Measurements from ENCODE around the gene ZNF485.

DNA sequence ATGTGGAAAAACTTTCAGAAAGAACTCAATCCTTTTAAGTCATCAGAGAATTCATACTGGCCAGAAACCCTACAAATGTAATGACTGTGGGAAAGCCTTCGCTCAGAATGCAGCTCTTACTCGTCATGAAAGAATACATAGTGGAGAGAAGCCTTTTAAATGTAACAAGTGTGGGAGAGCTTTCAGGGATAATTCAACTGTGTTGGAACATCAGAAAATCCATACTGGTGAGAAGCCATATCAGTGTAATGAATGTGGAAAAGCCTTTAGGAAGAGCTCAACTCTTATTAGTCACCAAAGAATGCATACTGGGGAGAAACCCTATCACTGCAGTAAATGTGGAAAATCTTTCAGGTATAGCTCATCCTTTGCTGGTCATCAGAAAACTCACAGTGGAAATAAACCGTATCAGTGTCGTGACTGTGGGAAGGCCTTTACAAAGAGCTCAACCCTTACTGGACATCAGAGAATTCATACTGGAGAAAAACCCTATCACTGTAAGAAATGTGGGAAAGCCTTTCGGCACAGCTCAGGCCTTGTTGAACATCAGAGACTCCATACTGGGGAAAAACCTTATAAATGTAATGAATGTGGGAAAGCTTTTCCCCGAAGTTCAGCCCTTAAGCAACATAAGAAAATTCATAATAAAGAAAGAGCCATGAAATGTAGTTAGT, 10.6 kb downstream of the ZNF485 start:
- TF ChIP-seq CTCF (IDR thresholded peaks at IDR 0.05) (no peak), POLR2AphosphoS5 (IDR thresholded peaks at IDR 0.05; ENCODE audit: low read depth, low read length) (no peak), TCF7L2 (IDR thresholded peaks at IDR 0.05; ENCODE audit: low read depth, low read length) (no peak), REST (IDR thresholded peaks at IDR 0.05; ENCODE audit: insufficient read depth in 1 of 2, low read depth in 2 of 2, low read length in 1 of 2) (no peak)

Measured in Panc1 (cell line).